ENCODE results near the gene HLA-DPA1. TPM values are rescaled to one million over a fixed set of nuclear protein-coding genes. Genes with fewer than 3 reads are reported as not detected.

The HLA-DPA1 gene
- total RNA-seq, 4 donors from 2014 or later = 20.4 to 211 (median 137) TPM

DNA sequence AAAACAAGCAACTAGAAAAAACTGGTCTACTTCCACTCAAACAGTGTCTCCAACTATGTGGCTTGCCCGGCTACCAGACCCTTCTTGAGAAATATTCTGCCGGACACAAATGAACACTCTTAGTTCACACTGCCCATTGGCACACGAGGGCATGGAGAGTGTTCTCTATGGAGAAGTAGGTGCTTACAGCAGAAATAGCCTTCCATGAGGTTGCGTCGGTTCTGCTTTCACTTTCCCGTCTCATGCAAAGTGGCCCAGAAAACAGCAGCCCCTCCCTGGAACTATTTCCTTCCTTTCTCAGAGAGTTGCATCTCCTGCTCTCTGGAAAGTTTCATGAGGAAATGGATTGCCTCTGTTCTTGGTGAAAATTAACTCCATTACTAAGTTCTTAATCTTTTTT is 54.5 kb downstream of the HLA-DPA1 start:
- TF ChIP-seq, protein P1, sequence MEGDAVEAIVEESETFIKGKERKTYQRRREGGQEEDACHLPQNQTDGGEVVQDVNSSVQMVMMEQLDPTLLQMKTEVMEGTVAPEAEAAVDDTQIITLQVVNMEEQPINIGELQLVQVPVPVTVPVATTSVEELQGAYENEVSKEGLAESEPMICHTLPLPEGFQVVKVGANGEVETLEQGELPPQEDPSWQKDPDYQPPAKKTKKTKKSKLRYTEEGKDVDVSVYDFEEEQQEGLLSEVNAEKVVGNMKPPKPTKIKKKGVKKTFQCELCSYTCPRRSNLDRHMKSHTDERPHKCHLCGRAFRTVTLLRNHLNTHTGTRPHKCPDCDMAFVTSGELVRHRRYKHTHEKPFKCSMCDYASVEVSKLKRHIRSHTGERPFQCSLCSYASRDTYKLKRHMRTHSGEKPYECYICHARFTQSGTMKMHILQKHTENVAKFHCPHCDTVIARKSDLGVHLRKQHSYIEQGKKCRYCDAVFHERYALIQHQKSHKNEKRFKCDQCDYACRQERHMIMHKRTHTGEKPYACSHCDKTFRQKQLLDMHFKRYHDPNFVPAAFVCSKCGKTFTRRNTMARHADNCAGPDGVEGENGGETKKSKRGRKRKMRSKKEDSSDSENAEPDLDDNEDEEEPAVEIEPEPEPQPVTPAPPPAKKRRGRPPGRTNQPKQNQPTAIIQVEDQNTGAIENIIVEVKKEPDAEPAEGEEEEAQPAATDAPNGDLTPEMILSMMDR (IDR thresholded peaks at IDR 0.05) = no peak
- ATAC-seq (ENCODE audit: low FRiP score) (peak; percentile 85), DNase-seq (ENCODE audit: low spot score) (no peak)

DNA sequence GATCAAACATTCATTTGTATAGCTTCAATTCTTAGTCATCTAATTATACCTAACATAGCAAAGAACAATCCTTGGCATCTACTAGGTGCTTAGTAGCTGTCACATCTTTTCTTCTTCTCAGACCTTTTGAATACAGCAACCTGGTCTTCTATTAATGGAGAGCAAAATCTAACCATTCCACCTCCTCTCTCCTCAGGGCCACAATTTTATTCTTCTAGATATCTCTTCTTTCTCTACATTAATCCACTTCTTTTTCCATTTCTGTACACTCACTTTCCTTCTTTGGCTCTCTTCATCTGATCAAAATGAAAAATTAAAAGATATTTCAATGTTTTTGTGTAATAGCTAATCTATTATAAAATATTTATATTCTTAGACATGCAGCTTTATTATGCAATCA is 55.0 kb downstream of the HLA-DPA1 start:
- DNase-seq (ENCODE audit: low spot score) = no peak
- ATAC-seq (ENCODE audit: low FRiP score) = no peak
- TF ChIP-seq, protein P1 (IDR thresholded peaks at IDR 0.05) = no peak

DNA sequence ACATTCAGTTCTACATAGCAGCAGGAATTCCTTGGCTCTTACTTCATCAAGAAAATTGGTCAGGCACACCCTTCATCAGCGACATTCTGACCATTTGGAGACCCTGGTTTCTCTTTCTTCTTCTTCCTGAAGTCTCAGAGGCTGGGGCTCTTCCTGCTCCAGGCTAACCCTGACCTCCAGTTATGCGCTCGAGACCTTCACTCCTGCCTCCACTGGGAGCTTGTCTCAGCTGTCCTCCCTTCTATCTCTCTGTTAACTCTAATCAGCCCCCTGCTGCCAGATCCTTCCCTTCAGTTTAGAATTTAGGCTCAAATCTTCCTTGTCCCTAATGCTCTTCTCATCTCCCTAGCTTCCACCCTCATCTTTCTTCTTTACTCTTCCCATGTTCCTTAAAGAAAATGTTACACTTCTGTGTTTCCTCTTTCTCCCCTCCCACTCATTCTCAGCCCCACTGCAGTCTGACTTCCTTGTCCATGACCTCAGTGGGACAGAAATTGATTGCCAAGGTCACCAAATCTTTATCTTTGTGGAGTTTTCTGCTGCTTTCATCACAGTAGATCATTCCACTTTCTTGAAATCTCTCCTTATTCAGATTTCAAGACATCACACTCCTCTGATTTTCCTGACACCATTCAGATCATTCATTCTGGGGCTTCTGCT is 55.6 kb downstream of the HLA-DPA1 start:
- no peak for ATAC-seq (ENCODE audit: low FRiP score)
- DNase-seq (ENCODE audit: low spot score) = no peak
- TF ChIP-seq, protein P1 (IDR thresholded peaks at IDR 0.05) = no peak

DNA sequence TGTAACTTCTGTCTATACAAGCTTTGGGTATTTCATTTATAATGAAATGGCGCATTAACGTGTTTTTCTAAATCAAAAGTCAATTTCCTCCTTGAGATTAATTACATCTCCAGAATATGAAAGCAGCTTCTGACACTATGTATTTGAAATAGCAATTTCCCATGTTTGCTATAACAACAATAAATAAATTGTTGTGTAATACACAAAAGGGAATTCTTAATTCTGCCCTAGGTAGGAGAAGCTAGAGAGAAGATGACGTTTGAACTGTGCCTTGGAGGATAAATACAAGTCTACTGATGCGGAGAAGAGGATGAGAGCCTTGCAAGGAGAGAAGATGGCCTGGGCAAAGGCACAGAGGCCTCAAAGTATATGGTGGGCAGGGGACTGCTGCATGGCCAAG is 56.4 kb downstream of the HLA-DPA1 start:
- TF ChIP-seq, protein P1 (IDR thresholded peaks at IDR 0.05) = no peak
- ATAC-seq (ENCODE audit: low FRiP score) (no peak), DNase-seq (ENCODE audit: low spot score) (no peak)

DNA sequence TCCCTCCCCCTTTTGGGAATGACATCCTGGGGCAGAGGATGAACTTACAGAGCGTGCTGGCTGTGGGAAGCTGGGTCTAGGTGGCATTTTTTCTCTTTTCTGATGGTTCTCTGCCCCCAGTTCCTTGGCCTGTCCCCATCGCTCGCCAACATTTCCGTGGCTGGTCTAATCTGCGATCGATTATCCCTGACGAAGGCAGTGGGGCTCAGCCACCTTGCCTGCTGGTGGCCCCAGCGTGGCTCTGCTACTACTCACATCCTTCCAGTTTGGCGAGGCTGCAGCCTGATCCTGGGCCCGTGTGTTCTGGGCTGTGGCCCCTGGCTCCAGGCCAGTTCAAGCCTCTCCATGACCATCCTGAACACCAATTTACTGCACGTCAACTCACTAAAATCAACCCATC is 57.7 kb downstream of the HLA-DPA1 start:
- DNase-seq (ENCODE audit: low spot score) (no peak), ATAC-seq (ENCODE audit: low FRiP score) (no peak)
- TF ChIP-seq, protein P1 (IDR thresholded peaks at IDR 0.05) = no peak

DNA sequence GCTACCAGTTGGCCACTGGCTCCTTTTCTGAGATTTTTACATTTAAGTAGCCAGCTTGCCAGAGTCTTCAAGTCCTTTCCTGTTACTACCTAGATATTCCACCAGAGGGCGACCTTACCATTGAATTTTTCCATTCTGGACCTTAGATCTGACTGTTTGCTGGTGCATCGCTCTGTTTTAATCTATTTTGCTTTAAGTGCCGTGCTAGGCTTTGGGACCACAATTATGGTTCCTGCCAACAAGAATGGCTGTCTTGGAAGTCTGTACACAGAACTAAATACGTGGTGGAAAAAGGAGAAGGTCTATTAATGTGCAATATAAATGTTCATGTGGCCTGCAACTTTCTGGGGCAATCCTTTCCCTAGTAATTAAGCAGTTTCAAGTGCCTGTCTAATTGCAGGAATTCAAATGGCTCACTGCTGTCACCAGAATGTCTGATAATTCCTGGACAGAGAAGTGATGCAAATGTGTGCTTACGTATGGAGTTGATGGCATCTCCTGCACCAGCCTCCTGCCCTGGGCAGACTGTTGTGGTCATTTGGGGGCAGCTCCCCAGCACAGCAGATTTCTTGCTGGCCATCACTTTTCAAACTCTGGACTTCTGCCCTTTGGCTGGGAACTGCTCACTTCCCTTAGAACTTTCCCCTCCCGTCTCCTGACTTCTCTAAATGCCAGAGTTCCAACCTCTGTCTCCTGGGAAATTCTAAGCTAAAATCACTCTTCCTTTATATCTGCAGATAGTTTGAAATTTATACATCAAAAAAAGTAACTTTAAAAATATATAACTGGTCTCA is 58.4 kb downstream of the HLA-DPA1 start:
- TF ChIP-seq, protein P1 (IDR thresholded peaks at IDR 0.05) = peak in 2 of 3 donors; percentile 4 to 70
- no peak for DNase-seq (ENCODE audit: low spot score)
- ATAC-seq (ENCODE audit: low FRiP score) = peak; percentile 70

Other genes with a start within 250 kb of the HLA-DPA1 start
- gene TAP2, start 234.9 kb downstream of the HLA-DPA1 start, total RNA-seq = 10 to 100 TPM; 10.1 to 54.5 (median 20.0) TPM
- gene PSMB8, start 229.6 kb downstream of the HLA-DPA1 start, total RNA-seq = 10 to 100 TPM; 38.5 to 71.2 (median 42.3) TPM
- gene TAP1, start 219.9 kb downstream of the HLA-DPA1 start, total RNA-seq = 100 to 1,000 TPM in 1 of 4 donors, 10 to 100 TPM in 3; 30.5 to 128 (median 55.6) TPM
- gene PSMB9, start 219.5 kb downstream of the HLA-DPA1 start, total RNA-seq = 10 to 100 TPM; 22.2 to 84.2 (median 23.8) TPM
- 10 to 100 TPM; 18.4 to 79.6 (median 35.0) TPM for gene HLA-DMB, start 132.6 kb downstream of the HLA-DPA1 start, total RNA-seq
- 10 to 100 TPM; 27.6 to 81.7 (median 55.7) TPM for gene HLA-DMA, start 120.6 kb downstream of the HLA-DPA1 start, total RNA-seq
- 100 to 1,000 TPM; 133 to 257 (median 154) TPM for gene BRD2, start 105.1 kb downstream of the HLA-DPA1 start, total RNA-seq
- gene HLA-DOA, start 64.1 kb downstream of the HLA-DPA1 start, total RNA-seq = 10 to 100 TPM in 2 of 4 donors, 1 to 10 TPM in 2; 1.0 to 20.8 (median 6.8) TPM
- gene HLA-DPB1, start 2.3 kb upstream of the HLA-DPA1 start, total RNA-seq = 100 to 1,000 TPM in 3 of 4 donors, 10 to 100 TPM in 1; 29.2 to 120 (median 101) TPM
- 1 to 10 TPM in 1 of 4 donors, under 1 TPM in 3; 0.13 to 1.3 (median 0.53) TPM for gene COL11A2, start 118.8 kb upstream of the HLA-DPA1 start, total RNA-seq
- gene RXRB, start 127.0 kb upstream of the HLA-DPA1 start, total RNA-seq = 10 to 100 TPM; 19.9 to 35.9 (median 22.7) TPM
- gene SLC39A7, start 127.2 kb upstream of the HLA-DPA1 start, total RNA-seq = 10 to 100 TPM; 57.5 to 82.8 (median 70.1) TPM
- gene HSD17B8, start 131.0 kb upstream of the HLA-DPA1 start, total RNA-seq = 10 to 100 TPM in 2 of 4 donors, 1 to 10 TPM in 2; 6.9 to 13.6 (median 11.0) TPM
- 10 to 100 TPM; 13.1 to 20.1 (median 15.7) TPM for gene RING1, start 134.9 kb upstream of the HLA-DPA1 start, total RNA-seq
- 10 to 100 TPM; 20.2 to 54.5 (median 34.3) TPM for gene VPS52, start 198.2 kb upstream of the HLA-DPA1 start, total RNA-seq
- 1,000 to 10,000 TPM; 2,708 to 4,129 (median 3,024) TPM for gene RPS18, start 198.4 kb upstream of the HLA-DPA1 start, total RNA-seq
- 10 to 100 TPM in 1 of 4 donors, 1 to 10 TPM in 3; 6.7 to 15.9 (median 7.9) TPM for gene B3GALT4, start 203.5 kb upstream of the HLA-DPA1 start, total RNA-seq
- 100 to 1,000 TPM in 1 of 4 donors, 10 to 100 TPM in 3; 49.7 to 103 (median 54.3) TPM for gene WDR46, start 215.6 kb upstream of the HLA-DPA1 start, total RNA-seq
- gene PFDN6, start 216.0 kb upstream of the HLA-DPA1 start, total RNA-seq = 10 to 100 TPM; 16.0 to 30.8 (median 23.1) TPM
- 10 to 100 TPM; 28.7 to 81.2 (median 41.7) TPM for gene RGL2, start 225.3 kb upstream of the HLA-DPA1 start, total RNA-seq
- gene TAPBP, start 240.4 kb upstream of the HLA-DPA1 start, total RNA-seq = 10 to 100 TPM; 50.2 to 90.5 (median 69.1) TPM
- gene ZBTB22, start 244.1 kb upstream of the HLA-DPA1 start, total RNA-seq = 10 to 100 TPM; 10.7 to 15.3 (median 11.6) TPM
- gene DAXX, start 249.3 kb upstream of the HLA-DPA1 start, total RNA-seq = 10 to 100 TPM; 33.4 to 65.2 (median 42.5) TPM

Measured in omental fat pad (tissue), 4 donors.